HT1080 (cell line): ENCODE measurements around the gene TMEM185B. TPM values are rescaled to one million over a fixed set of nuclear protein-coding genes. Genes with fewer than 3 reads are reported as not detected.
"Not testable (repeated sequence)": the region's sequence is repeated elsewhere in the genome, so short reads cannot be mapped to it uniquely, and the experiment has no call there.

ENCODE experiments used
- DNase-seq: peaks from one replicate; pipeline ENCODE4 v3.0.0-alpha.2; 2015; ENCODE audit warnings: low read depth
- polyA plus RNA-seq, 2 experiments: library from polyadenylated mRNA; depleted of rRNA; stranded (reverse); fragments of >200 nt; gene quantifications; 2 replicates each; pipeline ENCODE4 v1.2.3, GENCODE V29; 2015
- total RNA-seq: library from RNA; depleted of rRNA; stranded (reverse); fragments of >200 nt; shearing (Covaris generic); gene quantifications from 2 replicates; pipeline ENCODE4 v1.2.3, GENCODE V29; 2014; rRNA removed

The TMEM185B gene
- total RNA-seq, result 47.9 and 55.0 TPM in 2 replicates
- polyA plus RNA-seq (2015; cell fraction: cytosol; rRNA removed), result 61.5 and 70.4 TPM in 2 replicates
- polyA plus RNA-seq (2015; cell fraction: nucleus; rRNA removed), result 56.3 and 63.7 TPM in 2 replicates

GRCh38 chr2:120223034-120223912 is at the start of gene TMEM185B:
TSS of gene TMEM185B (minus strand) at chr2:120223400. CDS start at chr2:120222976, 424 bp downstream.
- peak; percentile 73 for DNase-seq

DNA sequence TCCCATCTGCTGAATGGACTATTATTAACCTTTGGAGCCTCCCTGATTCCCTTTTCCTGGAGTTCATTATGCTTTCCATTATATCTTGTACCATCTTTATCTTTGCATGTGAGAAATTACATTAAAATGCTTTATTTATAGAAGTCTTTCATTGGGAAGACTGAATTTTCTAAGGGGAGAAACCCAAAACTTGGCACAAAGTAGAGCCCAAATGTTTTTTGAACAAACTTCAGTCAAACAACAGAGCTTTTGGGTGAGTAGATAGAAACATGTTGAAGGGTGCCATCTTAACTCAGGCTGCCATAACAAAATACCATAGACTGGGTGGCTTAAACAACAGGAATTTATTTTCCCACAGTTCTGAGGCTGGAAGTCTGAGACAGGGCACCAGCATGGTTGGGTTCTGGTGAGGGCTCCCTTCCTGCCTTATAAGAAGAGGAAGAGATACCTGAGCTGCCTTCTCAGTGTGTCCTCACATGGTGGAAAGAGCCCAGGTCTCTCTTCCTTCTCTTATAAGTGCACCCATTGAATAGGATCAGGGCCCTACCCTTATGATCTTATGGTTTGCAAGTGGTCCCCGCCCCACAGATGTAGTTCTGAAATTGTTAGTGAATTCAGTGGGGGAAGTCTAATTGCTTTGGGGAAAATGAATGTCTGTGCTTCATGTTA is 48.6 kb upstream of the TMEM185B start:
- DNase-seq, result no peak

DNA sequence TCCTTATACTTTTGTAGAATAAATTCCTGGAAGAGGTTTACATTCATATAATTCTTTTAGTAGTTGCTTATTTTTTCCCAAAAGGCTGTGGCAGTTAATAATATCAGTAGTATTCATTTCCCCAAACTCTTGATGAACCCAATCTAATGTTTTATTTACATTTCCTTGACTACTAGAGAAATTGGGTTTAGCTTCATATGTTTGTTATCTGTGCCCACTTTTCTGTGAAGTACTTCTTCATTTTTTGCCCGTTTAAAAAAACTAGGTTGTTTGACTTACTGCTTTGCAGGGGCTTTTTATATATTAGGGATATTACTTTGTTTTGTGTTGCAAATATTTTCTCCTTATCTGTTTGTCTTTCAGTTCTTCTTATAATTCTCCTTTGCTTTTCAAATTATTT is 46.6 kb upstream of the TMEM185B start:
- DNase-seq, result no peak

DNA sequence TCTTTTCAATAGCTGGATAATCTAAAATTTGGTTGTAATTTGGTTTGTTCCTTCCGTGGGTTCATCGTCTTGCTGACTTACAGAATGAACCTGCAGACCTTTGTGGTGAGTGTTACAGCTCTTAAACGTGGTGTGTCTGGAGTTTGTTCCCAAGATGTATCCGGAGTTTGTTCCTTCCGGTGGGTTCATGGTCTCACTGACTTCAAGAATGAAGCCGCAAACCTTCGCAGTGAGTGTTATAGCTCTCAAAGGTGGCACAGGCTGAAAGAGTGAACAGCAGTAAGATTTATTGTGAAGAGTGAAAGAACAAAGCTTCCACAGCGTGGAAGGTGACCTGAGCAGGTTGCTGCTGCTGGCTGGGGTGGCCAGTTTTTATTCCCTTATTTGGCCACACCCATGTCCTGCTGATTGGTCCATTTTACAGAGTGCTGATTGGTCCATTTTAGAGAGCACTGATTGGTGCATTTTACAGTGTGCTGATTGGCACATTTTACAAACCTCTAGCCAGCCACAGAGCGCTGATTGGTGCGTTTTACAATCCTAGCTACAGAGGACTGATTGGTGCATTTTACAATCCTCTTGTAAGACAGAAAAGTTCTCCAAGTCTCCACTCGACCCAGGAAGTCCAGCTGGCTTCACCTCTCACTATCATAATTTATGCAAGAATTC is 46.0 kb upstream of the TMEM185B start:
- no peak for DNase-seq

DNA sequence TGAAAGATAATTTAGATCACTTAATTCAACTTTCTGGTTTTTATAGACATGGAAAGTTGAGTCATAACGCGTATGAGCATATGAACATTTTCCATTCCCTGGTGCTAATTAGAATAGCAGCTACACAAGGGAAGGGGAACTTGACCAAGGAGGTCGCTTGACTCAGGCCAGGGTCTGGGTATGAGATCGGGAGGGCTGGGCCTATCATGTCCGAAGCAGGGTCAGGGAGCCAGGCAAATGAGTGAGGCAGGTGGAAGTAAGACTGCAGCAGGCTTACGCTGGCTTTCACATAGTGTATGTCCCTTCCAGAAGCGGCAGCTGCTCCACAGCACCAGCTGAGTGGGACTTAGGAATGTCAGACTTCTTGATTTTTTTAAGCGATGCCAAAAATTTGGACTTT is 44.1 kb upstream of the TMEM185B start:
- no peak for DNase-seq

GRCh38 chr2:120265006-120265405 is 41.8 kb upstream of the TMEM185B start:
- no peak for DNase-seq

- DNase-seq, result no peak
Measured at GRCh38 chr2:120262761-120263428, 39.7 kb upstream of the TMEM185B start.

GRCh38 chr2:120262150-120262549 is 39.0 kb upstream of the TMEM185B start:
- no peak for DNase-seq

GRCh38 chr2:120261387-120262006 is 38.3 kb upstream of the TMEM185B start:
- DNase-seq, result no peak

GRCh38 chr2:120260736-120261135 is 37.5 kb upstream of the TMEM185B start:
- no peak for DNase-seq

- DNase-seq, result not testable (repeated sequence)
Measured at GRCh38 chr2:120259939-120260338, 36.7 kb upstream of the TMEM185B start.

DNA sequence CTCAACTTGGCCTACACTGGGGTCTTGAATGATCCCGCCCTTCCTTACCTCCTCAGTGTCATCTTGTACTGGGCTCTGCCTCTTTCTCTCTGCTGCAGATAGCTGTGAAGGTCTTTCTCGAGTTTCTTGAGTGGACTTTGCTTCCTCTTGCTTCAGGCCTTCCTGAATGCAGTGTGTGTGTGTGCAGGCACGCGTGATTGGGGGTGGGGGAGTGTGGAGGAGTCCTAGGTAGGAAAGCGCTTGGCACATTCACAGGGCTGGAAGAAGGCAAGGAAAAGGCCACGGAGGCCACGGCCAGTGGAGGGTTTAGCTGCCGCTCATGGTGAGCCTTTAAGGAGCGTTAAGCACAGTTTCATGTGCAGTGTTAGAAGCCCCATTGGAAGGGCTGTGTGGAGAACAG is 35.0 kb upstream of the TMEM185B start:
- DNase-seq, result no peak

DNA sequence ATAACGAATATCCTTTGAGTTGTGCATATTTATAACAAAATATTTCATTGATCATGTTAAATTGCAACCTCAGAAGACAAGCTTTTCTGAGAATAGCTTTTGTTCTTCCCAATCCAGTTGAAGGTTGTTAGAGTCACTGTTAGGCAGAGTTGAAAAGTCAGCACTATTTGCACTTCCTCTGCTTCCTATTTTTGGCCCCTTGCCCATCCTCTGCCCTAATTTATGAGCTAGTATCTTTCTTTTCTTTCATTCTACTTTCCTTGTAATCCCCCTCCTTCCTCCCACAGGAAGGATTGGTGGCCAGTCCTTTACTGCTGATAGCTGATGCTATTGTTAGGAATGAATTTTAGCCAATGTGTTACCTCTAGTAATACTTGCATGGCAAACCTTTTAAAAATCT is 34.3 kb upstream of the TMEM185B start:
- no peak for DNase-seq

- no peak for DNase-seq
Measured at GRCh38 chr2:120256651-120257000, 33.4 kb upstream of the TMEM185B start.

DNA sequence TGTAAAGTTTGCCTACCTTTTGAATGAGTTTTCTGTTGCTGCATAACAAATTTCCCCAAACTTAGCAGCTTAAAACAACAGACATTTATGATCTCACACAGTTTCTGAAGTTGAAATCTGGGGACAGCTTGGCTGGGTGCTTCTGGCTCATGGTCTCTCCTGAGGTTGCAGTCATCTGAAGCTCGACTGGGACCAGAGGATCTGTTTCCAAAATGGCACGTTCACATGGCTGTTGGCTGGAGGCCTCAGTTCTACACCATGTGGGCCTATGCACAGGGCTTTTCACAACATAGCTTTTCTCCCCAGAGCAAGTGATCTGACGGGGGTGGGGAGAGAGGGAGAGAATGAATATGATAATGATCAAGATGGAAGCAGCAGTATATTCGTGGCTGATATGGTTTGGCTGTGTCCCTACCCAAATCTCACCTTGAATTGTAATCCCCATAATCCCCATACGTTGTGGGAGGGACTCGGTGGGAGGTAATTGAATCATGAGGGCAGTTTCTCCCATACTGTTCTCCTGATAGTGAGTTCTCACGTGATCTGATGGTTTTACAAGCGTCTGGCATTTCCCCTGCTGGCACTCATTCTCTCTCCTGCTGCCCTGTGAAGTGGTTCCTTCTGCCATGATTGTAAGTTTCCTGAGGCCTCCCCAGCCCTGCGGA is 32.9 kb upstream of the TMEM185B start:
- DNase-seq, result no peak

DNA sequence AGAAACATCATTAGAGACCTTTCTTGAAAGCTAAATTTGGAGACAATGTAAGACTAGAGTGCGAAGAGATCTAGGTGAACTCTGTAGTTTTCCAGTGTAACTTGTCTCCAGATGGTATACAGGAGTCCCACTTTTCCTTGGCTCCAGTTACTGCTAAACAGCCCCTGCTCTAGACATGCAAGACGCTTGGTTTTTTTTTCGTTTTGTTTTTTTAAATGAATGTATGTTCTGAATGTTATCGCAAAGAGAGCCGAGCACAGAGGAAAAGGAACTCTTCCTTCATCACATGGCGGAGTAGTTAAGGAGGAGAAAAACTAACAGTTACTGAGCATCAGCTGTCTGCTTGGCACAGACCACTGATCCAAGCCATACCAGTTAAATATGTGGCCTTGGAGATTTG is 31.9 kb upstream of the TMEM185B start:
- DNase-seq, result no peak

DNA sequence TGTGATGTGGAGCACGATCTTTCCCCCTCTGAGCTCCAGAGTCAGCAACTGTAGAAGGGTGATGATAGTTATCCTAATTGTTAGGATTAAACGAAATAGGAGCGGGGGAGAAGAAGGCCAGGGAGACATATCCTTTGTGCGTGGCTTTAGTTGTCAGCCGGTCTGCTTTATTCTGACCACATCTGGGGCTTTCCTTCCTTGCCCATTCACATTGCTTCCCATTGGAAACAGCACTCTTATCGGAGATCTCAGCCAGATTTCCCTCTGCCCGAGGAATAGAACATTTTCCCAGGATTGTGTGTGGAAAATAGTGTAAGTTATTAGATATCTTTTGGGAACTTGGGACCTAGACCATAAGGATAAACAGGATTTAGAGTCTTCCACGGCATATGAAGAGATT is 31.0 kb upstream of the TMEM185B start:
- DNase-seq, result no peak

DNA sequence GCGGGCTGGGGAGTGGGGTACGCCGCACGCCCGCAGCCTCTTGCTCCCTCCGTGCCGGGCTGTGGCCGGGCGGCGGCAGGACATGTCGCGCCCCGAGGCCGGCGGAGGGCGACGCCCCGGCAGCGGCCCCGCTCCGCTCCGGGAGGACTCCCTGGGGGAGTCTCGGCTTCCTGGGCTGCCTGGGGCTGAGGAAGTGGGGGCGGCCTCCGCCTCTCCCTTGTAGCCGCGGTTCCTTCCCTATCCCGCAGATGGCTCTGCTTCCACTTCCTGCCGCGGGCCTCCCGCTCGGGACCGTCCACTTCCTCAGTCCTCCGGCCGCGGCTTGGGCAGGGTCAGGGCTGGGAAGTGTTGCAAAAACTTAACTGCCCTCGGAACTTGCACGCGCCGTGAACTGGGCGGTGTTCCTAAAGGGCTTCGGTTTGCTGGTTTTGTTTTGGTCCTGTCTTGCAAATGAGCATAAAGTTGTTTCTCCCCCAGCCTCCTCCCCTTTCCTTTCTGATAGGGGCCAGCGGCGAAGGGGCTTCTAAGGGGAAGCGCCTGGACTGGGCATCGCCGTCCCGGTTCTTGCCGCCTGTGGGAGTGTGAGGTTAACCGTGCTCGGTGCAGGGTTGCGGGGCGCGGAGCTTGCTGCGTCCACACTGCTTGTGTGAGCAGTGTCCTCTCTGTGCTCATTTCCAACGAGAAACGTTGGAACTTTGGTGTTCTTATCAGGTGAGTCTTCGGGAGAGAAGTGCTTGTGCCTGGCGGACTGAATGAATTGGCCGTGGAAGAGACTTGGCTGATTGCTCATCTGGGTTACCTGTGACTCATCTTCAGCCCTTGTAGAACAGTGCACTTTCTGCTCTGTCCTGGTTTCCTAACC is 30.1 kb upstream of the TMEM185B start:
- DNase-seq, result peak; percentile 69

DNA sequence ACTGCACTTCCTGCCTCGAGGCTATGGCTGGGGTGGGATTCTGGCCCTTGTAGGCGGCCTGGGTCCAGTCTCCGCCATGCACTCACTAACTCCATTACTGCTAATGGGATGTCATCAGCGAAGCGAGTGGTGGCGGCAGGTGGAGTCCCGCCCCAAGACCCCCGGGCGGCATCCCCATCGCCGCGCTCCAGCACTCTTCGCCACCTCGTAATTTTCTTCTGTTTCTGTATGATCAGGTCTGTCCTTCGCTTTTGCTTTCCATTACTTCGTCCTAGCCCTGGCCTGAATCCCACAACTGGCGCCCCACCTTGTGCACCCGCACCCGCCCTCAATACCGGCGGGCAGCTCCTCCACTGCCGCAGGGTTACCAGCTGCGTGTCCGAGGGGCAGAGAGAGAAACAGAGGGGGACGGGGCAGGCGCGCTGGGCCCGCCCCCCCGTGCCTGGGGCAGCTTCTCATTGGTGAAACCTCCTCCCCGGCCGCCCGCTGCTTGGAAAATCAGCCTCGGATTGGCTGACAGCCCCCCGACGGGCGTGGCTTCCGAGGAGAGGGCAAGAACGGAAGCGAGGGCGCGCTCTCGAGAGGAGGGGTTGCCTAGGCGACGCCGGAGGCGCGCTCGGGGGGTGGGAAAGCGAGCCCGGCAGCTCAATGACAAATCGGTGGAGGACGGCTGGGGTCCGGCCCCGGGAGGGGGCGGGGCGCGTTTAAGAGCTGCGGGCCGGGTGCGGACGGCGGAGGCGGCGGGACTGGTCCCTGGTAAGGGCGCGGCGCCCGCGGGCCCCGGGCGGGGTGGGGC is 29.2 kb upstream of the TMEM185B start, which contains the start of gene RALB:
RALB (plus strand) TSS at position 628 of the 796 bp plus-strand sequence. CDS start 25,813 bp downstream, outside the sequence.
- peak; percentile 99 for DNase-seq
